Gastrocnemius medialis (tissue), 4 donors: ENCODE measurements around the gene SQOR. TPM values are rescaled to one million over a fixed set of nuclear protein-coding genes. Genes with fewer than 3 reads are reported as not detected.

Experiments
- ATAC-seq, 2 donors: fragments of 150-250 bp; one replicate each; pipeline ENCODE4 v1.9.1; 2016
- DNase-seq, 2 donors: peaks; one replicate each; pipeline ENCODE4 v3.0.0-alpha.2; 2019
- H3K27ac ChIP-seq, 4 donors: fragments of 200-600 bp; sonication (generic); 1 replicate in 1 of 4; 2 replicates in 3 of 4; pipeline ENCODE4 v1.5.1; 2016 to 2018; ENCODE audit warnings: mild to moderate bottlenecking in 2 of 4, moderate library complexity in 1 of 4
- H3K27me3 ChIP-seq, 3 donors: fragments of 200-600 bp; sonication (generic) in 2 of 3; 1 replicate in 1 of 3; 2 replicates in 2 of 3; pipeline versions ENCODE4 v1.5.1 to v1.6.0; 2016 to 2019; ENCODE audit warnings: mild to moderate bottlenecking in 1 of 3, moderate library complexity in 1 of 3
- H3K36me3 ChIP-seq, 2 donors: fragments of 200-600 bp; sonication (generic) in 1 of 2; one replicate each; pipeline ENCODE4 v1.5.1; 2017 to 2018
- H3K4me1 ChIP-seq, 2 donors: fragments of 200-600 bp; sonication (generic) in 1 of 2; one replicate each; pipeline ENCODE4 v1.5.1; 2016 to 2017; ENCODE audit warnings: mild to moderate bottlenecking in 2 of 2
- H3K4me3 ChIP-seq, 4 donors: fragments of 200-600 bp; sonication (generic) in 3 of 4; 1 replicate in 1 of 4; 2 replicates in 3 of 4; pipeline ENCODE4 v1.5.1; 2016 to 2019; ENCODE audit warnings: mild to moderate bottlenecking in 2 of 4
- H3K9me3 ChIP-seq, 3 donors: fragments of 200-600 bp; sonication (generic) in 2 of 3; 1 replicate in 1 of 3; 2 replicates in 2 of 3; pipeline ENCODE4 v1.5.1; 2016 to 2019
- CTCF ChIP-seq, 5 experiments: fragments of 450-650 bp in 3 of 5; fragments of 200-600 bp in 2 of 5; sonication (generic) in 2 of 5; IDR thresholded peaks in 4 of 5; conservative IDR thresholded peaks in 1 of 5; 1 replicate in 4 of 5; 2 replicates in 1 of 5; pipeline ENCODE4 v1.5.1; 2016 to 2019; ENCODE audit warnings: antibody characterized with exemption in 5 of 5, mild to moderate bottlenecking in 3 of 5, moderate library complexity in 3 of 5
- POLR2A ChIP-seq, 2 donors: fragments of 450-650 bp; IDR thresholded peaks; one replicate each; pipeline ENCODE4 v1.6.1; 2017; ENCODE audit warnings: antibody characterized with exemption in 2 of 2, mild to moderate bottlenecking in 2 of 2, moderate library complexity in 2 of 2
- in situ Hi-C, 4 donors: fragments of 200-750 bp; cut with MboI; loops; one replicate each; pipeline versions ENCODE4 v1.15.0 to v1.8.0; 2017; ENCODE audit warnings: low sequenced_read_pairs in 4 of 4
- intact Hi-C: fragments of 100-400 bp; cut with DNase I; formaldehyde crosslinking; loops from one replicate; pipeline ENCODE4 v1.15.1; 2023; ENCODE audit warnings: low total_unique reads
- total RNA-seq, 4 donors: library from RNA; depleted of rRNA; stranded (reverse); fragments of >200 nt; gene quantifications; one replicate each; pipeline versions ENCODE4 v1.1.0 to v1.2.3, GENCODE V29; 2016

SQOR gene
- total RNA-seq, 4 donors from 2014 or later, result 140 to 194 (median 164) TPM

- peaks cover 0 to 78% of the 10 kb centered on the region in 2 donors for H3K36me3 ChIP-seq
- no peak overlapping the region for H3K27ac ChIP-seq
- H3K4me3 ChIP-seq, result no peak overlapping the region
- H3K4me1 ChIP-seq, result no peaks in the 10 kb centered on the region
- no peak for TF ChIP-seq POLR2A (IDR thresholded peaks at IDR 0.05)
- TF ChIP-seq CTCF (IDR thresholded peaks at IDR 0.05 in 4 of 5, conservative IDR thresholded peaks at IDR 0.05 in 1 of 5), result no peak
- H3K27me3 ChIP-seq, result no peaks in the 10 kb centered on the region
- intact Hi-C loops (no loop called here), in situ Hi-C loops (no loop called here)
- no peak for DNase-seq
- ATAC-seq, result no peak
- H3K9me3 ChIP-seq, result no peaks in the 10 kb centered on the region
Measured at GRCh38 chr15:45690581-45691260, 55.9 kb downstream of the SQOR start.

GRCh38 chr15:45701108-45701507 is 66.3 kb downstream of the SQOR start:
- DNase-seq (no peak), ATAC-seq (no peak)
- peaks cover 0 to 3% of the 10 kb centered on the region in 2 donors for H3K4me1 ChIP-seq
- TF ChIP-seq CTCF (IDR thresholded peaks at IDR 0.05 in 4 of 5, conservative IDR thresholded peaks at IDR 0.05 in 1 of 5) (no peak), POLR2A (IDR thresholded peaks at IDR 0.05) (no peak)
- intact Hi-C loops, result no loop called here
- no peak overlapping the region for H3K4me3 ChIP-seq
- peaks cover 6 to 15% (median 7%) of the 10 kb centered on the region in 3 donors for H3K27me3 ChIP-seq
- in situ Hi-C loops, result no loop called here
- H3K9me3 ChIP-seq, result no peaks in the 10 kb centered on the region
- H3K27ac ChIP-seq, result no peak overlapping the region
- H3K36me3 ChIP-seq, result no peaks in the 10 kb centered on the region

- peaks cover 6 to 15% (median 7%) of the 10 kb centered on the region in 3 donors for H3K27me3 ChIP-seq
- peaks cover 0 to 3% of the 10 kb centered on the region in 2 donors for H3K4me1 ChIP-seq
- H3K4me3 ChIP-seq, result no peak overlapping the region
- DNase-seq (no peak), ATAC-seq (no peak)
- H3K27ac ChIP-seq, result no peak overlapping the region
- intact Hi-C loops, result no loop called here
- H3K36me3 ChIP-seq, result no peaks in the 10 kb centered on the region
- TF ChIP-seq CTCF (IDR thresholded peaks at IDR 0.05 in 4 of 5, conservative IDR thresholded peaks at IDR 0.05 in 1 of 5), result no peak
- H3K9me3 ChIP-seq, result no peaks in the 10 kb centered on the region
- in situ Hi-C loops, result no loop called here
Measured at GRCh38 chr15:45702041-45702440, 67.2 kb downstream of the SQOR start.

- Histone ChIP-seq H3K27ac (no peak overlapping the region), H3K36me3 (no peaks in the 10 kb centered on the region), H3K4me3 (peak overlapping the region in 2 of 4 donors; percentile 66 to 70), H3K27me3 (peaks cover 6 to 15% (median 7%) of the 10 kb centered on the region in 3 donors), H3K4me1 (peaks cover 0 to 3% of the 10 kb centered on the region in 2 donors), H3K9me3 (no peaks in the 10 kb centered on the region)
- no peak for TF ChIP-seq CTCF (IDR thresholded peaks at IDR 0.05 in 4 of 5, conservative IDR thresholded peaks at IDR 0.05 in 1 of 5)
- TF ChIP-seq POLR2A (IDR thresholded peaks at IDR 0.05), result no peak
- intact Hi-C loops (no loop called here), in situ Hi-C loops (no loop called here)
- ATAC-seq (no peak), DNase-seq (no peak)
Measured at GRCh38 chr15:45703670-45704328, 69.0 kb downstream of the SQOR start.
